ACHN (cell line): ENCODE measurements around the gene UBA6.
"Not testable (repeated sequence)": the region's sequence is repeated elsewhere in the genome, so short reads cannot be mapped to it uniquely, and the experiment has no call there.

ENCODE experiments used
- DNase-seq: peaks from one replicate; pipeline ENCODE4 v3.0.0-alpha.2; 2015
- in situ Hi-C: cut with HindIII; loops from 2 replicates; pipeline ENCODE4 v1.10.0; 2017; ENCODE audit warnings: low sequenced_read_pairs, low pct_ligation_motif_present, low pct_unique_long_range_greater_than_20kb

Gene UBA6

DNA sequence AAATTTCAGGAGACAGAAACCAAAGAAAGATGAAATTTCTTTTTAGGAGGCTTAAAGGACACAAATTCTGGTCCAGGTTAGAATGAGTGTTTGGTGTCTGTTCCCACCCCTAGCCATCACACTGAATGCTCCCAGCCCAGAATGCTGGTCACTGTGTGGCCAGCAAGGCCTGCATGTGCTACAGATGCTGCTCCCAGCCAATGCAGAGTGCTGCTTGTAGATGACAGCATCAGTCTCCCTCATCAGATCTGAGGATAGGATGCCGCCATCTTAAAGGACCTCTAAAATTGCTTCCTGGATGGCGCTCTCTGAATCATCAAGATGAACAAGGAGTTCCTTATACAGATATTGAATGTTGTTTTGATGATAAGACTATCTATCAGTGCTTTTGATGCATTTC lies 17.9 kb upstream of the UBA6 start:
- in situ Hi-C loops: no loop called here
- no peak for DNase-seq

DNA sequence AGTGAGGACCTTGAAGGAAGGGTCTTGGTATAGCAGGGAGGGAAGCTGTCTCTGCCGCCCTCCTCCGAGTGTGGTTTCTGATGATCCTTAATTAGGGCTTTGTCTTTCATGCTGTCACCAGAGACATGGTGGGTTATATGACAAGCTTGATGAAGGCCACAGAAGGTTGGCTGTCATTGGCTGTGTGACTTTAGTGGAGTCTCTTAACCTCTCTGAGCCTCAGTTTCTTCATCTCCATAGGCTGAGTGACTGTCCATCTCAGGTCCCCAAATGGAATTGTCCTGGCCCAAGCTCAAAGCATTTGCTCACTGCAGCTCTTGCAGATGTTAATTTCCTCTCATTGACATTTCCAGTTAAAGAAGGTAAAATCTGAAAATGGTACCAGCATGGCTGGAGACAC lies 16.6 kb upstream of the UBA6 start:
- DNase-seq: no peak
- in situ Hi-C loops: no loop called here

DNA sequence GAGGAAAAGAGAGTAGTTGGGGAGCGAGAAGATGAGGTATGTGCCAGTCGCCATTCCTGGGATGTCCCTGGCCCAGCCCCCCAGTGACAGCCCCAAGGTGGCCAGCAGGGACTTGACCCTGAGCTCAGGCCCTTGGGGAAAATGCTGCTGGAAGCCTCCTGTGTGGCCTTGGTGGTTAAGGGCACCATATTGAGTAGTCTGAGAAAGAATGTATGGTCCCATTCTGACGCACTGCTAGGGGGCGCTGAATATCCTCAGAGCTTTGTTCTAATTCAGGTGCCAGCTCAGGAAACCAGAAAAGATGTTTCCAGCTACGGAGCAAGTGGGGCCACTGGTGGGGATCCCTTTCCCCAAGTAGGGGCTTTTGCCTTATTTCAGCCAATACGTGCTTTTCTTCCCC lies 14.0 kb upstream of the UBA6 start:
- in situ Hi-C loops: no loop called here
- DNase-seq: no peak

DNA sequence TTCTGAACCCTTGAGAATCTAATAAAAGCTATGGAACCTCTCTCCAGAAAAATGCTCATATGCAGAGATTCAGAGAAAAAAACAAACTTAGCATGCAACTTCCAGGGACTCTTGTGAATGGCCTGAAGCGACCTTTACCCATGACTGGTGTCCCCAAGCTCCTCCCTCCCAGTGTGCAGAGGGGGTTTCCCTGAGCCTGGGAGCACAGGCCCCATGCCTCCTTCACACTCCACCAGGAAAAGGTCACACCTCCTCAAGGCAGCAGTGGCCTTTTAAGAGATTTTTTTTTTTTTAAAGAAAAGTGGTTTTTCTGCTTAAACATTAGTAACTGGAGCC lies 13.3 kb upstream of the UBA6 start:
- no peak for DNase-seq
- in situ Hi-C loops: no loop called here

DNA sequence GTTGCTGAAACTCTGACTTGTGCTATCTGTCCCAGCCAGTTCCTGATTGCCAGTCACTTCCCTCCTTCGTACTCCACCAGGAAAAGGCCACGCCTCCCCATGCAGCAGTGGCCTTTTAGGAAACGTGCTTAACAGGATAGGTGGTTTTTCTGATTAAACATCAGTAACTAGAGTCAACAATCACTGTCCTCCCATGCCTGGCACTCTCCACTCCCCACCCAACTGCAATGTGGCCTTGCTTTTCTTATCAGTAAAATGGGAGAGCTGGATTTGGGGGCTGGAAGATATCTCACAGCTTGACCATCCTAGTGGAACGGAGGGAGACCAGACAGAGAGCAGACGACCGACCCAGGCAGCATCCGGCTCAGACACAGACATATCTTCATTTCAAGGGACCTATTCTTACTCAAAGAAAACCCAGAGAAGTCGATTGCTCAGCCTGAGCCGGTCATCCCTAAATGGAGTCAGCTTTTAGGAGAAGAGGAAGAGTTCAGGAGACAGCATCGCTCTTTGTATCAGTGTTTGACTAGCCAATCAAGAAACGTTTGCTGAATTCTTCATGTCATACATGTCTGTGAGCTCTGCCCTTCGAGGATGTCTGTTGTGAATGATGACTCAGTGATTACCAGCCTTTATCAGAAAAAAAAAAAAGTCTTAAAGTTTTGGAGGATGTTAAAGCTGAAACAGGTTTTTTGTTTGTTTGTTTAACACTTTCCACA lies 12.7 kb upstream of the UBA6 start:
- peak; percentile 20 for DNase-seq
- in situ Hi-C loops: no loop called here

DNA sequence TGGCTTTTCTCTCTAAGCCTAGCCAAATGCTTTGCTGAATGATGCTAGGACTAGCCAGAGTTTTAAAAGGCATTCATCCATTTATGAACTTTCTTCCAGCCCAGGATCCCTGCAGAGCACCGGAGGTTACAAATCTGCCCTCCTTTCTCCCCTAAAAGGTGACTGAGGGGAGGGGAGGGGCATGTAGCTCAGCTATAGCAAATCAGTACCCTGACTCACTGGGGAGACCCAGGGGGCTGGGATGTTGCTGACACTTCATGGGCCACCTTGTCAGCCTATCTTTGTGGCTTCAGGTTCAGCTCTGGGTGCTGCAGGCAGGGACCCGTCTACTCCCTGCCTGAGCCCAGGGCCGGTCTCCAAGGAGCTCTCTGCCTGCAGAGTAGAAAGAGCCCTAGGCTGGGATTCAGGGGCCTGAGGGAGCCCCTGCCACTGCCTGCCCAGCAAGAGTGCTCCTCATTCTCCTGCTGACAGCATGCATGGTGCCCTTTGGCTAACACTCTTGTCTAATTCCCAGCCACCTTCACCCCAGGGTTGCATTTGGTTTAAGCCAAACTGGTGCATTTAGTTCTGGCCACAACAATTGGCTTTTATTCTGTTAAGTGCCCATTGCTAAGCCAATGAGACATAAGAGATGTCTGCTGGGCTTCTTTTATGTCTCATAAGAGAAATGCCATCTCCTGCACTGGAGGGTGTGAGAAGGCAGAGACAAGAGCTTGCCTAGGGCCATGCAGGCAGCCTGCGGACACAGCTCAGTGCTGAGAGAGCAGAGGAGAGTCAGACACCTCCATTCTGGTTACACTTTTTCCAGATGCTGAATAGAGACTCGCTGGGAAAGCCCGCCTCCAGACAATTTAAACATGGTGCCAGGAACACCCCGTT lies 11.9 kb upstream of the UBA6 start:
- DNase-seq: no peak
- in situ Hi-C loops: no loop called here

DNA sequence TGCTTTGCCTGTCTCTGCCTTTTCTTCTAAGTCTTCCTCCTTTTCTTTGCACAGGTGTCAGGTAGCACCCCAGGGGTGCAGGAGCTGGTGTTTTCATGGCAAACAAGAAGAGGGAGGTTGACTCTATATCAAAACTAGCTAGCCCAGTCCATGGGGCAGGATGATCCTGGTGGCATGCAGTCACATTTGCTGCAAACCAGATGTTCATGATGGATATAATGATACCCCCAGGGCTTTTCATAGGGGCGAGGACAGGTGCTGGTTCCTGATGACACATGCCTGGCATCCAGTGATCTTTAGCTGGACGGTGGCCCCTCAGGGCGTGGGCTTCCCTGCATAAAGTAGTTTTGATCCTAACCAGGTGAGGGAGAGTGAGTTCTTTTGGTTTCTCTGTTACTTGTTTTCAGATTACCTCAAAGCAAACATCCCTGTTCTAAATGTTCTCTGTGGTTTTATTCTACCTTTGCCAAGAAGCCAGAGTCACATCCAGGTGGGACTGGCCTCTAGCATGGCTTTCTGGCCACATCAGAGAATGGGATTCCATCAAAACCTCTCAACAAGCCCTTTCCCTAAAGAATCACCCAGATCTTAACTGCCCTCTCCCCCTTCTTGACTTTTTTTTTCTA lies 11.2 kb upstream of the UBA6 start:
- DNase-seq: no peak
- in situ Hi-C loops: no loop called here

DNA sequence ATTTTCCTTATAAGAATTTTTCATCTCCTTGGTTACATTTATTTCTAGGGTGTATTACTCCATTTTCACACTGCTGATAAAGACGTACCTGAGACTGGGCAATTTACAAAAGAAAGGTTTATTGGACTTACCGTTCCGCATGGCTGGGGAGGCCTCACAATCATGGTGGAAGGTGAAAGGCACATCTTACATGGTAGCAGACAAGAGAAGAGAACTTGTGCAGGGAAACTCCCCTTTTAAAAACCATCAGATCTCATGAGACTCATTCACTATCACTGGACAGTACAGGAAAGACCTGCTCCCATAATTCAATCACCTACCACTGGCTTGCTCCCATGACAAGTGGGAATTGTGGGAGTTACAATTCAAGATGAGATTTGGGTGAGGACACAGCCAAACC lies 5.7 kb upstream of the UBA6 start:
- DNase-seq, in situ Hi-C loops: not testable (repeated sequence)

DNA sequence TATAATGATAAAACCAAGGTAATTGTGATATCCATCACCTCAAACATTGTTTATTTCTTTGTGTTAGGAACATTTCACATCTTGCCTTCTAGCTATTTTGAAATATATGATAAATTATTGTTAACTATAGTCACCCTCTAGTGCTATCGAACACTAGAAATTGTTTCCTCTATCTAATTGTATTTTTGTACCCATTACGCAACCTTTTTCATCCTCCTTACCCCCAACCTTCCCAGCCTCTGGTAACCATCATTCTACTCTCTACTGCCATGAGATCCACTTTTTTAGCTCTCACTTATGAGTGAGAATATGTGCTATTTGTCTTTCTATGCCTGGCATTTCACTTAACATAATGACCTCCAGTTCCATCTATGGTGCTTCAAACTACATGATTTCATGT lies 3.9 kb upstream of the UBA6 start:
- in situ Hi-C loops: no loop called here
- DNase-seq: no peak

DNA sequence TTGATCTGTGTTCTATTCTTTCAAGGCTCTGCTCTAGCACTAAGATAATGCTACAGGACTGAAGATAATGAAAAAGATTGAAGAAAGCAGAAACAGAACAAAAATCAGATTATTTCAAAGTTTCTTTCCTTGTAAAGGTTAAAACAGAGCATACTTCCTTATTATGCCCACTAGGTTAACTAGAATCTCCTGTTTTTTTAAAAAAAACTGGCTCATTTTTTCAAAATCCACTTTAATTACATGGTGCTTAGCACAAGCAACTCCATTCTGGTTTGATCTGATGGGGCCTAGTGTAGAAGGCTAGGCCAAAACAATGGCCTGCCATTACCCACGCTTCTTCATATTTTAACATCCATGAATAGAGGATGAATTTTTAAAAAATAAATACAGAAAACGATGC lies 1.2 kb upstream of the UBA6 start:
- in situ Hi-C loops: no loop called here

DNA sequence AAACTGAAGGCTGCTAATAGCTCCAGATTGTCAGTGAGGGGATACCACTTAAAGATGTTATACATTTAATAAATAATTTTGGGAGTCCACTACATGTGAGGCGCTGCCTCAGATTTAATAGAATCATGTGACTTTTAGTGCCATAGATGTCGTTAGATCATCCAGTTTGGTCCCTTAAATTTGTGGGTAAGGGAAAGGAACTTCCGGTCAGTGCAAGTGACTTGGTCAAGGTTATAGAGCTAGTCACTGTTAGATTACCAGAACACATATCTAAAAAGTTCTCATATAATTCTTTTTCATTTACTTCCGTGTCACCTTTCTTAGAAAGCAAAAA lies 529 bp upstream of the UBA6 start:
- DNase-seq: no peak
- in situ Hi-C loops: no loop called here

More for the DNA sequence above, 1.2 kb upstream of the UBA6 start:
- DNase-seq: no peak

DNA sequence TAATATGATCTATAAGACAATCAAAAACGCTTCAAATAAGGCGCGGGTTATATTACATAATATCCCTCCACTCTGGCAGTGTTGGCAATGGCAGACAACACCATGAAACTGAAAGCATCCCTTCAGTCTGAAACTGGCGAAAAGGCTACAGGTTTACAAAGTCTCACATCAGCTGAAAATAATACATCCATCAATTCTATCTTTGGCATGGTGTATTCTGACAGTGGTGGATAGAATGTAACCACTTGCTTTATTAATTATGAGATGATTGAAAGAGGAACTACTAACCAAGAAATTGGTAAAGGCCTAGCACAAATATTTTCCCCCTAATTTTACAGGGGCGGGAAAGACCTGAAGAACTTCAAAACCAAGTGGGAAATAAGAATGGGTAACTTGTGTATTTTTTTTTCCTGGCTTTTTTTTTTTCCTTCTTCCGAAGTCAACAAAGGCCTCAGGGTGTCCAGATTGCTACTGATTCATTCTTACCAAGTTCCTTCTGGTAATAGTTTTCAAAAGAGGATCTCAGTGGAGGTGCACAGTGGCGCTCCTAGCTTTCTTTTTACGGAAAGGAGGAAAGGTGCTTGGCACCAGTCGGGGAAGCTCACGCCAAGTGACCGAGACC lies 728 bp downstream of the UBA6 start:
- in situ Hi-C loops: no loop called here

DNA sequence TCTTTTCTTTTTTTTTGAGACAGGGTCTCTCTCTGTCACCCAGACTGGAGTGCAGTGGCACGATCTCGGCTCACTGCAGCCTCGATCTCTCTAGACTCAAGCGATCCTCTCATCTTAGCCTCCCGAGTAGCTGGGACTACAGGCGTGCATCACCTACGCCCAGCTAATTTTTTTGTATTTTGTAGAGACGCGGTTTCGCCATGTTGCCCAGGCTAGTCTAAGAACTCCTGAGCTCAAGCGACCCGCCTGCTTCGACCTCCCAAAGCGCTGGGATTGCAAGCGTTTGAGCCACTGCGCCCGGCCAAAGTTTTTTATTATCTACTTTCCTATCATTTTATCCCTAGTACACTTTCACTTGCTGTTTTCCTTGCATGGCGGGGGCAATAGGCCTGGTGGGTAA lies 1.4 kb downstream of the UBA6 start:
- no peak for DNase-seq

More for the DNA sequence above, 728 bp downstream of the UBA6 start:
- DNase-seq: peak; percentile 44

DNA sequence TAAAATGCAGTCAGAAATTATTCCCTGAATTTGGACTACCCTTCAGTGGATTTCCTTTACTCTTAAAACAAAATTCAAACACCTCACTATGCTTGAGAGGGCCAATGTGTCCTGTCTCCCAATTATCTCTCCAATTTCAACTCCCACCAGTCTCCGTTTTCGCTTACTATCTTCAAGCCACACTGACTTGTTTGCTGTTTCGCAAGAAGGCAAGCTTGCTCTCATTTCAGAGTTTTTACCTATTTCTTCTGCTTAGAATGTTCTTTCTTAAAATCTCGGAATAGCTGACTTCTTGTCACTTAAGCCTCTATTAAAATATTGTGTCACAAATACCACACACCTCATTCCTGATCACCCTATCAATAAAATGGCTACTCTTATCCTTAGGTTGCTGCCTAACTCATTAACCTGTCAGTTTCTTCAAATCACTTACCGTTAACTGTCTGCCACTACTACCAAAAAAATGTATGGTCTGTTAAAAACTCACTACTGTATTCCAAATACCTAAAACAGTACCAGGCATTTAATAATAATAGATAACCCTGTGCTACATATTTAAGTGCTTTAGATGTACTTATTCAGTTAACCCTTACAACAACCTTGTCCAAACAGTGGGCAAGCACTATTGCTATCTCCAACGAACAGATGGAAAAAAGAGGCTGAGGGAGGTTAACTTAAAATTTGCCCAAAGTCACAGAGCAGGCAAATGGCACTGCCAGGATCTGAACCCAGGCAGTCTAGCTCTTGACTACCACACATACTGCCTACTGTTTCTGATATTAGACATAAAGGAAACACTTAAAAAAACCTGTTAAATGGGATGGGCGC lies 2.9 kb downstream of the UBA6 start:
- in situ Hi-C loops: no loop called here

More for the DNA sequence above, 1.4 kb downstream of the UBA6 start:
- in situ Hi-C loops: no loop called here

DNA sequence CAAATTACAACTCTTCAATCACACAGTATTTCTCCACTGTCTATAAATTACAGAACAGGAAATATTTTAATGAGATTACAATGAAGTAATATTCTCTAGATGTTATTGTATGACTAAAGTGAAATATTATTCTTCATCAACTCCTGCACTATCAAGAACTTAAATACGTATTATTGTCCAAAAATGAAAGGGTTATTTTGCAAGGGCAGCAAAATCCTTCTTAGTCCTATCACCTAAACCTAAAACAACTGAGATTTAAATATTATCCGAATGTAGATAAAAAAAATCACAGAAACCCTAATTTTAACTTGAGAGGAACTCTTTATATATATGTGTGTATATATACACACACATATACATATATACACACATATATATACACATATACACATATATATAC lies 4.9 kb downstream of the UBA6 start:
- no peak for DNase-seq
- in situ Hi-C loops: no loop called here

More for the DNA sequence above, 2.9 kb downstream of the UBA6 start:
- DNase-seq: no peak

DNA sequence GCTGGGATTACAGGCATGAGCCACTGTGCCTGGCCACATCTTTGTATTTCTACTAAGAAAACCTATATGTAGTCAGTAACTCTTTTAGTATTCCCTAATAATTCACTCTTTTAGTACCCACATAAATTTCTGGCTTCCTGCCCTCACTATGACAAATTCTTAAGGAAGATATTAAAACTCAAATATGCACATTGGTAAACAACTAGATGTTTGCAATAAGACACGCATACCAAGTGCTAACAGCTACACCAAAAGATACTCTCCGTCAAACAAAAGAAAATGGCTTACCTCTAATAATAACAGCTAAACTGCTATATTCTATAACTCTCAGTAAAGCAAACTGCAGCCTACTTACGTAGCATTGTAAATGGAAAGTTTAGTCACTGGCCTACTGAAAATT lies 6.3 kb downstream of the UBA6 start:
- no peak for DNase-seq
- in situ Hi-C loops: no loop called here

DNA sequence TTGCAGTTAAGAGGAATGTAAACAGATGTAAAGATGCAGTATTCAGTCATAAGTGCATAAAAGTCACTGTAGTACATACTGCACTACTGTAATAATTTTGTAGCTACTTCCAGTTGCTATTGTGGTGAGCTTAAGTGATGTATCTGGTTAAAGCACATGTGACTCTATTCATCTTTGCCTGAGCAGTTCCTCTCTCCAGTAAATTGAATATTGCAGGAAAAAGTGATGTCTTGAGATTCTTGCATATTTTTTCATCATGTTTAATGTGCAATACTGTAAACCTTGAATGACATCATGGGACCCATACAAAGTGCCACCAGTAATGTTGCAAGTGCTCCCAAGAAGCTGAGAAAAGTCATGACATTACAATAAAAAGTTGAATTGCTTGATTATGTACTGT lies 9.6 kb downstream of the UBA6 start:
- no peak for DNase-seq
- in situ Hi-C loops: no loop called here

DNA sequence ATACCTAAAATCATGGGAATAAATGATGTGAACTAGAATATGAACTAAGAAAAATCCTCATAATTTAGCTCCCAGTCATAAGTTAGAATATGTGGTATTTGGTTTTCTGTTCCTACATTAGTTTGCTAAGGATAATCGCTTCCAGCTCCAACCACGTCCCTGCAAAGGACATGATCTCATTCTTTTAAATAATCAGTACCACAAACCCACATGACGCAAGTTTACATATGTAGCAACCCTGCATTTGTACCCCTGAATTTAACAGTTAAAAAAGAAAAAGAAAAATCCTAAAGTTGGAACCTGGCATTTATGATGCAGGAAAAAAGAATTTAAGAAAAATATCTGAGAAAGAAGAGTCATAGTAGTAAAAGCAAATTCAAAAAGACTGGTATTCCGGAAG lies 13.3 kb downstream of the UBA6 start:
- DNase-seq: no peak
- in situ Hi-C loops: no loop called here

DNA sequence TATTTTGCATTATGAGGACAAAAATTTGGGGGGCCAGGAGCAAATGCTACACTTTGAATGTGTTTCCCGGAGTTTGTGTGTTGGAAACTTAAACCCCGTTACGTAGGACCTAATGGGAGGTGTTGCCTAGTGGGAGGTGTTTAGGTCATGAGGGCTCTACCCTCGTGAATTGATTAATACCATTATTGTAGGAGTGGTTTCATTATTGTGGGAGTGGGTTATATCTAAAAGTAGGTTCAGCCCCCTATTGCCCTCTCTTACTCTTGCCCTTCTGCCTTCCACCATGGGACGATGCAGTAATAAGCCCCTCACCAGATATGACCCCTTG lies 15.5 kb downstream of the UBA6 start:
- in situ Hi-C loops: no loop called here
- no peak for DNase-seq
